Activated CD4-positive, alpha-beta T cell treated with anti-CD3 and anti-CD28 coated beads, Interleukin-2, amount 10 ng/mL, durations not matched to agents 24 days and 14 days (primary cell): ENCODE measurements around the gene CYP2J2. TPM values are rescaled to one million over a fixed set of nuclear protein-coding genes. Genes with fewer than 3 reads are reported as not detected.
"Not testable (repeated sequence)": the region's sequence is repeated elsewhere in the genome, so short reads cannot be mapped to it uniquely, and the experiment has no call there.

Source experiments
- DNase-seq: peaks from one replicate; pipeline ENCODE4 v3.0.0; 2022
- H3K27ac Mint-ChIP-seq: one replicate; pipeline ENCODE4 v1.8.0; 2022; ENCODE audit warnings: mild to moderate bottlenecking, mixed read lengths
- H3K27me3 Mint-ChIP-seq: one replicate; pipeline ENCODE4 v1.8.0; 2022; ENCODE audit warnings: mixed read lengths
- H3K36me3 Mint-ChIP-seq: one replicate; pipeline ENCODE4 v1.8.0; 2022; ENCODE audit warnings: low read depth, mild to moderate bottlenecking, mixed read lengths
- H3K4me1 Mint-ChIP-seq: one replicate; pipeline ENCODE4 v1.8.0; 2021; ENCODE audit warnings: mixed read lengths
- H3K4me3 Mint-ChIP-seq: one replicate; pipeline ENCODE4 v1.8.0; 2022; ENCODE audit warnings: mild to moderate bottlenecking, moderate library complexity, mixed read lengths
- H3K9me3 Mint-ChIP-seq: one replicate; pipeline ENCODE4 v1.8.0; 2021; ENCODE audit warnings: mixed read lengths
- intact Hi-C: fragments of 100-400 bp; cut with micrococcal nuclease; formaldehyde crosslinking; loops from one replicate; pipeline ENCODE4 v1.15.1; 2023
- total RNA-seq: library from RNA; stranded (reverse); gene quantifications from 2 replicates; pipeline ENCODE4 v1.2.3, GENCODE V29; 2022

CYP2J2 gene
- total RNA-seq, 1 donor from 2014 or later = 0.49 TPM

DNA sequence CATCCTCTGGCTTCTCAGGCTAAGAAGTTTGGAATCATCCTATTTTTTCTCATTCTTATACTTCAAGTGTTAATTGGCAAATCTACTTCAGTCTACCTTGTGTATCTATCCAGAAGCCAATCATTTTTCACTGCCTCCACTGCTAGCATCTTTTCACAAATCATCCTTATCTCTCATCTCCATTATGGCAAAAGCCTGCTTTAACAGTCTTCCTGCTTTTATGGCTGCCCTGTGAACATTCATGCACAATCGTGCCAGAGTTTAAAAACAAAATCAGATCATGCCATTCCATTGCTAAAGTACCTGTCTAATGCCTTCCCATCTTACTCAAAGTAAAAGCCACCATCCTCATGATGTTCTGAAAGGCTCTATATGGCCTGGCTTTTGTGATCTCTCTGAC is 19.2 kb upstream of the CYP2J2 start:
- no peak overlapping the region for H3K4me3 Mint-ChIP-seq
- no peak overlapping the region for H3K27ac Mint-ChIP-seq
- H3K4me1 Mint-ChIP-seq = no peaks in the 10 kb centered on the region
- H3K36me3 Mint-ChIP-seq = no peaks in the 10 kb centered on the region
- intact Hi-C loops = loop anchor here (5.0 kb wide), 1 partner anchor 1428 kb away; no protein-coding TSS in a partner anchor
- H3K9me3 Mint-ChIP-seq = no peaks in the 10 kb centered on the region
- H3K27me3 Mint-ChIP-seq = peaks cover 11% of the 10 kb centered on the region
- DNase-seq = no peak

DNA sequence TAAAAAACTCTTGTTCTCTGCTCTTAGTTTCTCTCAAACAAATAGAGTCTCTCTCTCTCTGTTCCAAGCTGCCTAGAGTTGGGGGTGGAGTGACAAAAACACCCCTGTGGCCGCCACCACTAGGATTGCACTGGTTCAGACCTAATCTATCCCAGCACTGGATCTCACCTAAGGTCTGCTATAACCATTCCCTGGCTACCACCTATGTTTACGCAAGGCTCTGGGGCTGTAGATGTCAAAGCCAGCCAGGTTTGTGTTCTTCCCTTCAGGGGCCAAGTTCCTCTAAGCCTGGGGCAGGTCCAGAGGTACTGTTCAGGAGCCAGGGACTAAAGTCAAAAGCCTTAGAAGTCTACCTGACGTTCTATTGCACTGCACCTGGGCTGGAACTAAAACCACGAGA is 12.8 kb upstream of the CYP2J2 start:
- no peak for DNase-seq

DNA sequence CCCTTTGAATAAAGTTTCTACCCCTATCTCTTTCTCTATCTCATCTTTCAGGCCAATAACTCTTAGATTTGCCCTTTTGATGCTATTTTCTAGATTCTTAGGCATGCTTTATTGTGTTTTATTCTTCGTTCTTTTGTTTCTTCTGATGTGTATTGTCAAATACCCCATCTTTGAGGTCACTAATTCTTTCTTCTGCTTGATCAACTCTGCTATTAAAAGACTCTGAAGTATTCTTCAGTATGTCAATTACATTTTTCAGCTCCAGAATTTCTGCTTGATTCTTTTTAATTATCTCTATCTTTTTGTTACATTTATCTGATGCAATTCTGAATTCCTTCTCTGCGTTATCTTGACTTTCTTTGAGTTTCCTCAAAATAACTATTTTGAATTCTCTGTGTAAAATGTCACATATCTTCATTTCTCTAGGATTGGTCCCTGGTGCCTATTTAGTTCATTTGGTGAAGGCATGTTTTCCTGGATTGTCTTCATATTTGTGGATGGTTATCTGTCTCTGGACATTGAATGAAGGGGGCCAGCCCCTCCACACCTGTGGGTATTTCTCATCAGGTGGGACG is 11.2 kb upstream of the CYP2J2 start:
- Mint-ChIP-seq H3K27me3 (peaks cover 36% of the 10 kb centered on the region), H3K4me1 (no peaks in the 10 kb centered on the region), H3K4me3 (no peak overlapping the region), H3K9me3 (no peaks in the 10 kb centered on the region), H3K36me3 (no peaks in the 10 kb centered on the region), H3K27ac (no peak overlapping the region)
- DNase-seq = no peak
- intact Hi-C loops = no loop called here

More for the DNA sequence above, 12.8 kb upstream of the CYP2J2 start:
- Mint-ChIP-seq H3K4me1 (no peaks in the 10 kb centered on the region), H3K27ac (no peak overlapping the region), H3K4me3 (no peak overlapping the region), H3K27me3 (peaks cover 28% of the 10 kb centered on the region), H3K36me3 (no peaks in the 10 kb centered on the region), H3K9me3 (no peaks in the 10 kb centered on the region)
- intact Hi-C loops = no loop called here

DNA sequence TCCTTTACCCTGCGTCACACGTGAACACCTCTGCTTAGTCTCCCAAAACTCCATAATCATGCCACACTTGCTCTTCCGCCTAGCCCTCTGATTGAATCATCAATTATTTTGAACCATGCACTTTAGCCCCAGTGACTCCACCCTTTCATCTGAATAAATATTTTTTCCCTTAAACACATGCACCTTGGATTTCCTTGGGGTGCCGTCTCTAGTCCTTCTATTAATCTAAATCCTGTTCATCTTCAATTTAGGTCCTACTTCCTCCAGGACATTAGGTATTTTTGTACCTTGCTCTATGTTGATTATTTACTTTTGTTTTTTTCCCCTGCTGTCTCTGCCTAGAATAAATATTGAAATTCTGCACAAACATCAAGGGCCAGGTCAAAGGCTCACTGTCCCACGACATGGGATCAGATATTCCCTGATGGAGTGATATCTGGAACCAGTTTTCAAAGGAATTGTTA is 9.8 kb upstream of the CYP2J2 start:
- H3K9me3 Mint-ChIP-seq = no peaks in the 10 kb centered on the region
- intact Hi-C loops = no loop called here
- H3K4me3 Mint-ChIP-seq = no peak overlapping the region
- H3K36me3 Mint-ChIP-seq = no peaks in the 10 kb centered on the region
- H3K4me1 Mint-ChIP-seq = no peaks in the 10 kb centered on the region
- no peak overlapping the region for H3K27ac Mint-ChIP-seq
- no peak for DNase-seq
- peaks cover 34% of the 10 kb centered on the region for H3K27me3 Mint-ChIP-seq

DNA sequence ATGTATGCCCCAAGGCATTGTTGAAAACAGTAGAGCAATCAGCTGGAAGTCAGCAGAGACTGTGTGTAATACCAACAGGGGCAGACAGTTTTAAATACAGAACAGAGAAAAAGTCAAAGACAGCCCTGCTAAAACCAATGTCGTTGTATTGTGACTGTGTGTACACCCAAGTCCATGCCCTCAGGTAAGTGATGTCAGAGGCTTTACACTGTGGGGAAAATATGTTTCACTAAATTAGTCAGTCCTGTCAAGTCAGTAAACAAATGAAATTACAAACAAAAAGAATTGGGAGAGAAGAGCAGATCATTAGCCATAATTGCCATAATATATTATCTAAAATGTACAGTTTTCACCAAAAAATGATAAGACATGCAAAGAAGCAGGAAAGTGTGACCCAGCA is 2.4 kb upstream of the CYP2J2 start:
- intact Hi-C loops = loop anchor here (5.0 kb wide), 1 partner anchor 112 kb away; no protein-coding TSS in a partner anchor

DNA sequence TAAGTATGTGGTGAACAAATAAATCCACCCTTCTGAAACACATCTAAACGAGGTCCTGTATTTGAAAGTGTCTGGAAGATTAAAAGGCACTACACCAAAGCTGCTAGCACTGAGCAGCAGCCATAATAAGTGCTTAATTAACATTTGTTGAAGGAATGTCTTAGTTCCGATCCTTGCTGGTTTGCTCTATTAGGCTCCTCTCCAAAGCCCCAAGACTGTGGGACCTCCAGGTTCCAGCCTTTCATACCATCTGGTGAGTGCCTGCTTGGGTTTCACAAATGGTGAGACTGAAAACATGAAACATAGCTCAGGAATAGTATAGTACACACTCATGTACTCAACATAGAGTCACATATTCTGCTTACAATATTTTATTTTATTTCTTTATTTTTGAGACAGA is 640 bp upstream of the CYP2J2 start:
- Mint-ChIP-seq H3K27me3 (peaks cover 38% of the 10 kb centered on the region), H3K4me1 (peaks cover 15% of the 10 kb centered on the region), H3K36me3 (peaks cover 3% of the 10 kb centered on the region), H3K27ac (no peak overlapping the region), H3K4me3 (peak overlapping the region; percentile 89), H3K9me3 (peaks cover 9% of the 10 kb centered on the region)
- intact Hi-C loops = loop anchor here (5.0 kb wide), 1 partner anchor 110 kb away; no protein-coding TSS in a partner anchor
- DNase-seq = no peak

More for the DNA sequence above, 2.4 kb upstream of the CYP2J2 start:
- Mint-ChIP-seq H3K4me1 (peaks cover 15% of the 10 kb centered on the region), H3K9me3 (peaks cover 5% of the 10 kb centered on the region), H3K27me3 (peaks cover 51% of the 10 kb centered on the region), H3K27ac (no peak overlapping the region), H3K36me3 (no peaks in the 10 kb centered on the region), H3K4me3 (no peak overlapping the region)
- DNase-seq = no peak

DNA sequence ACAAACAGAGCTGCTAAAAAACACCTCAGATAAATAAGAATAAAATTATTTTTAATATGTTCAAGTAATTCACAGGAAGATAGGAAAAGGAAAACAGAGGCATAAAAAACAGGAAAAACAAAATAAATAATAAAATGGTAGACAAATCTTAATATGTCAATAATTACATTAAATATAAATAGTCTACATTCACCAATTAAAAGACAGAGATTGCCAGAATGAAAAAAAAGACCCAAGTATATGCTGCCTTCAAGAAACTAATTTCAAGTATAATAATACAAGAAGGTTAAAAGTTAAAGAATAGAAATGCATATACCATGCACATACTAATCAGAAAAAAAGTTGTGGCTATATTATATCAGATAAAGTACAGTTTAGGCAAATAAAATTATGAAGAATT is 1.9 kb downstream of the CYP2J2 start:
- intact Hi-C loops = loop anchor here (5.0 kb wide), 1 partner anchor 107 kb away; no protein-coding TSS in a partner anchor
- Mint-ChIP-seq H3K4me3 (no peak overlapping the region), H3K27me3 (peaks cover 26% of the 10 kb centered on the region), H3K4me1 (peaks cover 15% of the 10 kb centered on the region), H3K9me3 (peaks cover 9% of the 10 kb centered on the region), H3K27ac (no peak overlapping the region), H3K36me3 (peaks cover 3% of the 10 kb centered on the region)
- no peak for DNase-seq

DNA sequence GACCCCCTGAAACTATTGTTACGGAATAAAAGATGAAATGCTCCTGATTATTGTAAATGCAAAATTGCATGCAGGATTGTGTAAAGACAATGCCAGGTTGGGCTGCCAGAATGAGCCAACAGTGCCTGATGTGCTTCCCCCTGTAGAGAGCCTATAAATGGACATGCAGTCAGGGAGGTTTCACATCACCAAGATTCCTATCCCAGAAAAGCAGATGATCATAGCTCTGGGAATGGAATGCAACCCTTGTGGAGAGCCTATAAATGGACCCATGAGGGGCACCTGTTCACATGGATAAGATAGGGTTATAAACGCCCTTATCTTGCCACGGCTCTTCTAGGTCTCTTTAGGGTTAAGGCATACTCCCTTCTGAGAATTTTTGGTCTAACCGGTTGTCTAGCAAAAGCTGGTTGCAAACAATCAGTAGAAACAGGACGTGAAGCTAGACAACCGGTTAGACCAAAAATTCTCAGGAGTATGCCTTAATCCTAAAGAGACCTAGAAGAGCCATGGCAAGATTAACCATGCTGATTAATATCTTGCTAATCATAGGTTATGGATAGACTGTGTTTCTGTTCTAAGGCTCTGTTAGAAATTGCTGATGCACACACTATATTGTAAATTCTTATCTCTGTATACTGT is 5.2 kb downstream of the CYP2J2 start:
- H3K4me3 Mint-ChIP-seq, H3K4me1 Mint-ChIP-seq, H3K9me3 Mint-ChIP-seq, H3K27ac Mint-ChIP-seq, H3K36me3 Mint-ChIP-seq, intact Hi-C loops, DNase-seq, H3K27me3 Mint-ChIP-seq: not testable (repeated sequence)

DNA sequence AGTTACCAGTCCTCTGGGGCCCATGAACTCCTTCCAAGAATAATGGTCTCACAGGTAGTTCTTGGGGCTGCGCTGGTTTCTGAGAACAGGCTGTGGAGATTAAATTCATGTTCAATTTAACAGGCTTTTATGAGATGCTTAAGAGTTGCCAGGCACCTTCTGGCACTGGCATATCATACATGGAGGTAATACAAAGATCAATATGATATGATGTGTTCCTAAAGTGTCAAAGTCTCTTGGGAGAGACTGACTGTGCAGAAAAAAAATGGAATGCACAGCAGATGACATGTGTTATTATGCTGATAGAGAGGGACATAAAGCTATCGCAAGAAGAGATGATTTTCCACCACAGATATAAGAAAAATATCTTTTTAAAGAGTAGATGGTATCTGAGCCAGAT is 6.8 kb downstream of the CYP2J2 start:
- H3K27me3 Mint-ChIP-seq = peaks cover 4% of the 10 kb centered on the region
- peaks cover 4% of the 10 kb centered on the region for H3K9me3 Mint-ChIP-seq
- intact Hi-C loops = no loop called here

DNA sequence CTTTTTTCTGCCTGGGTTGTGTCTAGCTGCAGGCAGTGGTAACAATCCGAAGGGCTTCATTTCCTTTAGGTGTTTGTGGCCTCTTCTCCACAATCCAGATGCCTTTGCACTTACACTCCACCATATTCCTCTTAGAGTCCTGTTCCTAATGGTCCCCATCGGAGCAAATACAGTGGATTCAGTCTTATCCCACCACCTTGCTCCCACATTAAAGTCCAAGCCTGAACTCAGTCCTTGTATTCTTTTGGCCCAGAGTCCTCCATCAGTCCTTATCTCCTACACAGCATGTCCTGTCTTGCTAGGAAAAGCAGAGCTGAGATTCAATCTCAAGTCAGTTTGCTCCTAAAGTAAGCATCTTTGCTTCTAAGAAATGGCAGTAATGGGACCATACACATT is 8.8 kb downstream of the CYP2J2 start:
- no peak for DNase-seq
- peaks cover 2% of the 10 kb centered on the region for H3K27me3 Mint-ChIP-seq
- H3K27ac Mint-ChIP-seq = no peak overlapping the region
- no peak overlapping the region for H3K4me3 Mint-ChIP-seq
- intact Hi-C loops = no loop called here
- no peaks in the 10 kb centered on the region for H3K9me3 Mint-ChIP-seq
- H3K4me1 Mint-ChIP-seq = no peaks in the 10 kb centered on the region
- no peaks in the 10 kb centered on the region for H3K36me3 Mint-ChIP-seq

More for the DNA sequence above, 6.8 kb downstream of the CYP2J2 start:
- no peak for DNase-seq
- Mint-ChIP-seq H3K36me3 (peaks cover 3% of the 10 kb centered on the region), H3K4me1 (no peaks in the 10 kb centered on the region), H3K27ac (no peak overlapping the region), H3K4me3 (no peak overlapping the region)

DNA sequence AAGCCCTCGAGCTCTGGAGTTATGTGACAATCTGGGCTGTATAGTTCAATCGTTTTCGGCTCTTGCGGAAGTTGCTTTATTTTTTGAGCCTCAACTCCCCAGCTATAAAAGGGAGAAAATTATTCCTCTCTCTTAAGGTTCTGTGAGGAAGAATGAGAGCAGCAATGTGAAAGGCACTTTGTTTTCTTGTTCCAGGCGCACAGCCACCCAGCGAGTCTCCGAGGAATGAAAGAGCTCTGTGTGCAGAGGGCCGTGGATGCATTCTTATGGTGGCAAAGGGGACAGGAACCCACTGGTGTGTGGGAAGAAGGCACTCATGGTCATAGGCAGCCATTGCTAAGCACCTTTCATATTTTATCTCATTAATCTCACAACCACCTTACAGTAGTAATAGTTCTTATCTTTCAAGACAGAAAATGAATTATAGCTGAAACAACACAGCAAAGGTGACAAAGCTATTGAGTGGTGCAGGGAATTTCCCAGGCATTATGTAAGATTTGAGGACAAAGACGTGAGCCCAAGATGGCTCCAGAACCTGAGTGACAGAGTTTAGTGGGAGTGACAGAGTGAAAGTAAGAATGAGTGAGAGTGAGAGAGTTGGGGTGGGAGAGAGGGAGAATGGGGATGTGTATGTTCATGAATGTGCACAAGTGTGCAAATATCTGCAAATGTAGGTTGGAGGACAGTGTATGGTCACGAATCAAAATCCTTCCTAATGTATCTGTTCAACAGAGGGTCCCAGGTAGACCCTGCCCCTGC is 9.4 kb downstream of the CYP2J2 start:
- DNase-seq = no peak
- Mint-ChIP-seq H3K4me3 (no peak overlapping the region), H3K27me3 (peaks cover 2% of the 10 kb centered on the region), H3K9me3 (no peaks in the 10 kb centered on the region), H3K36me3 (no peaks in the 10 kb centered on the region), H3K27ac (no peak overlapping the region), H3K4me1 (no peaks in the 10 kb centered on the region)
- intact Hi-C loops = no loop called here

DNA sequence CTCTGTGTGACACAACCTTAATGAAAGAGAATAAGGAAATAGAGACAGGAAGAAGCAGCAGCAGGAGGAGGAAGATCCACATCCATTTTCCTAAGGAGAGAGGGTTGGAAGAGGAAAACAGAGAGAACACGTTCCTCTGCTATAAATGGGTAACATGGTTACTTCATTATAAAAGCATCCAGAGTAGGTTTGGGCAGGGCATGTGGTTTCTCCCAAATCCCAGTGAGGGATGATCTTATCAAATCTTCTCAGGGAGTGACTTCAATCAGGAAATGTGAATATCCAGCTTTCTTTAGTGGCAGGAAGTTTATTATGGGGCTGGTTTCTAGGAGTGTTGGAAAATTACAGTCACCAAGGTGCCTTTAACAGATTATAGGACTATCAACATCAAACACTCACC is 11.1 kb downstream of the CYP2J2 start:
- Mint-ChIP-seq H3K27me3 (peaks cover 2% of the 10 kb centered on the region), H3K4me1 (no peaks in the 10 kb centered on the region), H3K27ac (no peak overlapping the region), H3K4me3 (no peak overlapping the region), H3K36me3 (no peaks in the 10 kb centered on the region), H3K9me3 (no peaks in the 10 kb centered on the region)
- no peak for DNase-seq
- intact Hi-C loops = no loop called here

DNA sequence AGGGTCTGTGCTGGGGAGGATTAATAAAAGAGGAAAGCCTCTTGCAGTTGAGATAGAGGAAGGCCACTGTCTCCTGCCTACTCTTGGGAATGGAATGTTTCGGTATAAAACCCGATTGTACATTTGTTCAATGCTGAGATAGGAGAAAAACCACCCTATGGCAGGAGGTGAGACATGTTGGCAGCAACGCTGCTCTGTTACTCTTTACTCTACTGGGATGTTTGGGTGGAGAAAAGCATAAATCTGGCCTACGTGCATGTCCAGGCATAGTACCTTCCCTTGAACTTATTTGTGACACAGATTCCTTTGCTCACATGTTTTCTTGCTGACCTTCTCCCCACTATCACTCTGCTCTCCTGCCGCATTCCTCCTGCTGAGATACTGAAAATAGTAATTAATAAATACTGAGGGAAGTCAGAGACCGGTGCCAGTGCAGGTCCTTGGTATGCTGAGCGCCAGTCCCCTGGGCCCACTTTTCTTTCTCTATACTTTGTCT is 11.7 kb downstream of the CYP2J2 start:
- H3K27me3 Mint-ChIP-seq, H3K27ac Mint-ChIP-seq, H3K4me3 Mint-ChIP-seq, H3K36me3 Mint-ChIP-seq, H3K9me3 Mint-ChIP-seq, H3K4me1 Mint-ChIP-seq, DNase-seq, intact Hi-C loops: not testable (repeated sequence)

DNA sequence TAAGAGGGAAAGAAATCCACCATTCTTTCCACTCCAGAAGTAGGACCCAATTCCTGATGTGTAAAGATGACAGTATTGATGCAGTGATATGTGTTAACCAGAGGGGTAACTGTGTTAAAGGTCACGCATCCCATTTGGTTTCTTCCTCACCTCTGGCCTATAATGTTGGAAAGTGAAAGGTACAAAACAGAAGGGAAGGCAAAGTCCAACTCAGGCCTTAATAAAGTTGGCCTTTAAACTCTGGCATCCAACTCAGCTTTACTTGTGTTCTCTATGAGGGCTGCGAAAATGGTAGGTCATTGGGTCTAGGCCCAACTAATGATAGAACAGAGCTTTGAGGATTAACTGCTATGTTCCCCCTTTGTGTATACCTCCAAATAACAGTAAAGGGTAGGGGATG is 17.9 kb downstream of the CYP2J2 start:
- no peak overlapping the region for H3K27ac Mint-ChIP-seq
- H3K4me1 Mint-ChIP-seq = no peaks in the 10 kb centered on the region
- H3K27me3 Mint-ChIP-seq = no peaks in the 10 kb centered on the region
- intact Hi-C loops = no loop called here
- H3K4me3 Mint-ChIP-seq = no peak overlapping the region
- H3K36me3 Mint-ChIP-seq = no peaks in the 10 kb centered on the region
- no peaks in the 10 kb centered on the region for H3K9me3 Mint-ChIP-seq
- DNase-seq = no peak
